Activated effector memory CD4-positive, alpha-beta T cell treated with Interleukin-2 at 50 U/mL for 16 hours (primary cell): ENCODE results near the gene GSTT2B.
"Not testable (repeated sequence)": the region's sequence is repeated elsewhere in the genome, so short reads cannot be mapped to it uniquely, and the experiment has no call there.

Experiments used
- DNase-seq: peaks from one replicate; pipeline ENCODE4 v3.0.0-alpha.2; 2020

GSTT2B gene

GRCh38 chr22:23984430-23984829, 23.4 kb upstream of the GSTT2B start:
- DNase-seq: peak; percentile 45

- DNase-seq: not testable (repeated sequence)
These were observed 19.6 kb upstream of the GSTT2B start for GRCh38 chr22:23980567-23980966.

- DNase-seq: not testable (repeated sequence)
These were observed 18.7 kb upstream of the GSTT2B start, which contains the start of gene GSTT2 for GRCh38 chr22:23979557-23980240. Gene GSTT2, plus strand, starts transcription at chr22:23980134.

- not testable (repeated sequence) for DNase-seq
These were observed 16.3 kb upstream of the GSTT2B start for GRCh38 chr22:23977304-23977703.

- DNase-seq: not testable (repeated sequence)
These were observed 13.9 kb upstream of the GSTT2B start for GRCh38 chr22:23974836-23975352.

- DNase-seq: not testable (repeated sequence)
These were observed 13.3 kb upstream of the GSTT2B start, which contains the start of gene DDT for GRCh38 chr22:23974345-23974744. Gene DDT, minus strand, starts transcription at chr22:23974441. Its CDS starts 27 bp downstream, at chr22:23974414.

- not testable (repeated sequence) for DNase-seq
These were observed 10.9 kb upstream of the GSTT2B start for GRCh38 chr22:23971927-23972326.

- DNase-seq: no peak
These were observed 10.0 kb upstream of the GSTT2B start for GRCh38 chr22:23970816-23971486.

GRCh38 chr22:23970201-23970641, 9.2 kb upstream of the GSTT2B start:
- no peak for DNase-seq

- DNase-seq: no peak
These were observed 8.1 kb upstream of the GSTT2B start for GRCh38 chr22:23969071-23969470.

- not testable (repeated sequence) for DNase-seq
These were observed 5.6 kb upstream of the GSTT2B start, which contains the start of gene DDTL for GRCh38 chr22:23966568-23966967. Gene DDTL, plus strand, starts transcription at chr22:23966888. Its CDS starts 27 bp downstream, at chr22:23966915.

GRCh38 chr22:23966094-23966493, 5.1 kb upstream of the GSTT2B start:
- DNase-seq: not testable (repeated sequence)

GRCh38 chr22:23956301-23956900, 4.6 kb downstream of the GSTT2B start:
- DNase-seq: peak; percentile 59

- not testable (repeated sequence) for DNase-seq
These were observed 5.1 kb downstream of the GSTT2B start for GRCh38 chr22:23955886-23956285.

- DNase-seq: not testable (repeated sequence)
These were observed 6.0 kb downstream of the GSTT2B start for GRCh38 chr22:23954991-23955305.

GRCh38 chr22:23954193-23954990, 6.6 kb downstream of the GSTT2B start:
- not testable (repeated sequence) for DNase-seq

- DNase-seq: not testable (repeated sequence)
These were observed 7.5 kb downstream of the GSTT2B start for GRCh38 chr22:23953485-23953884.

- not testable (repeated sequence) for DNase-seq
These were observed 8.1 kb downstream of the GSTT2B start for GRCh38 chr22:23952794-23953405.

- DNase-seq: not testable (repeated sequence)
These were observed 9.6 kb downstream of the GSTT2B start for GRCh38 chr22:23951383-23951782.

GRCh38 chr22:23949764-23950163, 11.2 kb downstream of the GSTT2B start:
- not testable (repeated sequence) for DNase-seq

- not testable (repeated sequence) for DNase-seq
These were observed 13.6 kb downstream of the GSTT2B start for GRCh38 chr22:23947391-23947790.

- not testable (repeated sequence) for DNase-seq
These were observed 20.8 kb downstream of the GSTT2B start for GRCh38 chr22:23940166-23940565.
